Measurements from ENCODE around the gene KLF9.

Gene KLF9

GRCh38 chr9:70421272-70422180, 7.1 kb upstream of the KLF9 start:
- DNase-seq = peak; percentile 37

- DNase-seq = no peak
Observed at GRCh38 chr9:70420441-70421271, 6.2 kb upstream of the KLF9 start.

- peak; percentile 90 for DNase-seq
Observed at GRCh38 chr9:70419556-70420440, 5.3 kb upstream of the KLF9 start.

GRCh38 chr9:70418822-70419555, 4.5 kb upstream of the KLF9 start:
- peak; percentile 80 for DNase-seq

GRCh38 chr9:70415476-70415875, 1.0 kb upstream of the KLF9 start:
- no peak for DNase-seq

- no peak for DNase-seq
Observed at GRCh38 chr9:70415041-70415440, 584 bp upstream of the KLF9 start.

GRCh38 chr9:70413464-70413798, 1.0 kb downstream of the KLF9 start:
- no peak for DNase-seq

GRCh38 chr9:70412832-70413463, 1.5 kb downstream of the KLF9 start:
- peak; percentile 27 for DNase-seq

- DNase-seq = peak; percentile 54
Observed at GRCh38 chr9:70411930-70412831, 2.3 kb downstream of the KLF9 start.

- DNase-seq = peak; percentile 14
Observed at GRCh38 chr9:70411121-70411929, 3.1 kb downstream of the KLF9 start.

- DNase-seq = no peak
Observed at GRCh38 chr9:70410368-70410767, 4.1 kb downstream of the KLF9 start.

- DNase-seq = no peak
Observed at GRCh38 chr9:70409800-70410199, 4.7 kb downstream of the KLF9 start.

GRCh38 chr9:70409280-70409679, 5.2 kb downstream of the KLF9 start:
- no peak for DNase-seq

GRCh38 chr9:70408393-70409040, 5.9 kb downstream of the KLF9 start:
- DNase-seq = no peak

- no peak for DNase-seq
Observed at GRCh38 chr9:70407081-70407503, 7.4 kb downstream of the KLF9 start.

GRCh38 chr9:70406434-70406862, 8.0 kb downstream of the KLF9 start:
- DNase-seq = no peak

- DNase-seq = no peak
Observed at GRCh38 chr9:70405808-70406433, 8.5 kb downstream of the KLF9 start.

- DNase-seq = no peak
Observed at GRCh38 chr9:70404261-70404660, 10.2 kb downstream of the KLF9 start.

GRCh38 chr9:70403618-70404025, 10.8 kb downstream of the KLF9 start:
- no peak for DNase-seq

Measured in activated gamma-delta T cell treated with Interleukin-2 at 50 U/mL for 16 hours (primary cell).